ENCODE results near the gene SMG6. TPM values are rescaled to one million over a fixed set of nuclear protein-coding genes. Genes with fewer than 3 reads are reported as not detected.

SMG6 gene
- total RNA-seq, 2 donors from 2014 or later = 12.5 to 22.1 TPM

GRCh38 chr17:2028234-2028614 is 275.4 kb downstream of the SMG6 start:
- no peak for DNase-seq
- Histone ChIP-seq H3K4me3 (no peak overlapping the region), H3K27me3 (no peaks in the 10 kb centered on the region), H3K9me3 (no peaks in the 10 kb centered on the region), H3K27ac (no peak overlapping the region), H3K4me1 (peaks cover 54% of the 10 kb centered on the region), H3K36me3 (replicated peaks in 1 of 2; ENCODE audit: insufficient read depth in 1 of 2, low read depth in 2 of 2) (no peaks in the 10 kb centered on the region)
- TF ChIP-seq POLR2A (IDR thresholded peaks at IDR 0.05) (no peak), CTCF (IDR thresholded peaks at IDR 0.05) (no peak)
- 82 to 100% methylated on average over 1 to 5 of the region's 5 CpGs for WGBS, 2 donors
- intact Hi-C loops (cut with DNase I) = loop anchor here (5.0 kb wide), 1 partner anchor 121 kb away; no protein-coding TSS in a partner anchor
- no peak for ATAC-seq

GRCh38 chr17:2027528-2028233 is 275.9 kb downstream of the SMG6 start:
- no peak overlapping the region for H3K4me3 ChIP-seq
- peaks cover 54% of the 10 kb centered on the region for H3K4me1 ChIP-seq
- ATAC-seq (no peak), DNase-seq (no peak)
- H3K27ac ChIP-seq = no peak overlapping the region
- no peaks in the 10 kb centered on the region for H3K9me3 ChIP-seq
- intact Hi-C loops (cut with DNase I) = loop anchor here (5.0 kb wide), 1 partner anchor 120 kb away; no protein-coding TSS in a partner anchor
- H3K36me3 ChIP-seq (replicated peaks in 1 of 2; ENCODE audit: insufficient read depth in 1 of 2, low read depth in 2 of 2) = no peaks in the 10 kb centered on the region
- no peaks in the 10 kb centered on the region for H3K27me3 ChIP-seq
- TF ChIP-seq POLR2A (IDR thresholded peaks at IDR 0.05) = no peak
- no peak for TF ChIP-seq CTCF (IDR thresholded peaks at IDR 0.05)
- WGBS, 2 donors = 38 to 56% methylated on average over 10 to 11 of the region's 11 CpGs

GRCh38 chr17:2025622-2026309 is 277.8 kb downstream of the SMG6 start:
- Histone ChIP-seq H3K27me3 (no peaks in the 10 kb centered on the region), H3K27ac (peak overlapping the region in 3 of 4 donors; percentile 53 to 72 (median 69)), H3K4me3 (peak overlapping the region; percentile 9 to 29), H3K36me3 (replicated peaks in 1 of 2; ENCODE audit: insufficient read depth in 1 of 2, low read depth in 2 of 2) (no peaks in the 10 kb centered on the region), H3K4me1 (peaks cover 37% of the 10 kb centered on the region), H3K9me3 (no peaks in the 10 kb centered on the region)
- ATAC-seq (peak; percentile 58), DNase-seq (peak; percentile 82 to 85 (median 84))
- TF ChIP-seq POLR2A (IDR thresholded peaks at IDR 0.05) = no peak
- TF ChIP-seq CTCF (IDR thresholded peaks at IDR 0.05) = peak; percentile 44 to 88 (median 85)
- intact Hi-C loops (cut with DNase I) = loop anchor here (5.0 kb wide), 1 partner anchor 118 kb away; no protein-coding TSS in a partner anchor
- WGBS, 2 donors = 0 to 1% methylated on average over 17 to 55 of the region's 55 CpGs

- WGBS, 2 donors = 0 to 2% methylated on average over 11 to 46 of the region's 47 CpGs
- Histone ChIP-seq H3K27ac (peak within 1 kb of the TSS in 3 of 4 donors; percentile 53 to 72 (median 69)), H3K9me3 (no peaks in the 10 kb centered on the region), H3K27me3 (no peaks in the 10 kb centered on the region), H3K36me3 (replicated peaks in 1 of 2; ENCODE audit: insufficient read depth in 1 of 2, low read depth in 2 of 2) (no peaks in the 10 kb centered on the region), H3K4me1 (peaks cover 34% of the 10 kb centered on the region), H3K4me3 (peak within 1 kb of the TSS; percentile 21 to 29)
- TF ChIP-seq CTCF (IDR thresholded peaks at IDR 0.05) (no peak), POLR2A (IDR thresholded peaks at IDR 0.05) (peak in 2 of 3 donors; percentile 18 to 47)
- ATAC-seq (peak; percentile 51), DNase-seq (peak; percentile 64 to 78 (median 76))
- intact Hi-C loops (cut with DNase I) = loop anchor here (5.0 kb wide), 1 partner anchor 118 kb away; no protein-coding TSS in a partner anchor
These were observed 278.4 kb downstream of the SMG6 start, which contains the start of gene RTN4RL1 for GRCh38 chr17:2025220-2025621. RTN4RL1 (minus strand) TSS chr17:2025334; CDS start chr17:2024865, 469 bp downstream.
